A673 (cell line): ENCODE data around the gene ZSCAN1. TPM values are rescaled to one million over a fixed set of nuclear protein-coding genes. Genes with fewer than 3 reads are reported as not detected.

Experiments used
- BruUV-seq: library from RNA; stranded (reverse); fragments of 400-500 nt; replicated peaks from 2 replicates; lab custom pipeline; 2021; lab: Mats Ljungman, UMichigan
- CTCF ChIA-PET: fragments of 300-600 bp; sonication (Branson Sonifier 250); formaldehyde crosslinking; loops from one replicate; lab custom pipeline; 2022; ENCODE audit warnings: antibody characterized with exemption; lab: Charles Lee
- POLR2A ChIA-PET: fragments of 300-600 bp; sonication (Branson Sonifier 250); formaldehyde crosslinking; loops from one replicate; lab custom pipeline; 2022; ENCODE audit warnings: antibody characterized with exemption; ENCODE audit not compliant: low non-redundant PET; lab: Charles Lee
- DNase-seq: peaks from one replicate; pipeline ENCODE4 v3.0.0-alpha.2; 2015; ENCODE audit warnings: low spot score
- H3K27ac ChIP-seq: fragments of 200-600 bp; sonication (generic); 2 replicates; pipeline ENCODE4 v1.5.1; 2016; ENCODE audit warnings: mixed run types, low read depth, mild to moderate bottlenecking, mixed read lengths, antibody characterized with exemption, low read length; ENCODE audit not compliant: poor library complexity, severe bottlenecking
- H3K27me3 ChIP-seq: fragments of 200-600 bp; sonication (generic); replicated peaks from 2 replicates; pipeline ENCODE4 v1.6.1; 2017; ENCODE audit warnings: mixed run types, low read depth, mild to moderate bottlenecking, mixed read lengths, antibody characterized with exemption, low read length; ENCODE audit not compliant: insufficient read depth, poor library complexity
- H3K36me3 ChIP-seq: fragments of 200-600 bp; sonication (generic); 2 replicates; pipeline ENCODE4 v1.6.1; 2016; ENCODE audit warnings: mixed run types, mild to moderate bottlenecking, mixed read lengths, antibody characterized with exemption, low read length; ENCODE audit not compliant: insufficient read depth, poor library complexity, severe bottlenecking
- H3K4me1 ChIP-seq: fragments of 200-600 bp; sonication (generic); 2 replicates; pipeline ENCODE4 v1.6.1; 2017; ENCODE audit warnings: mixed run types, mild to moderate bottlenecking, mixed read lengths, antibody characterized with exemption, low read length; ENCODE audit not compliant: insufficient read depth, poor library complexity, severe bottlenecking
- H3K4me3 ChIP-seq: fragments of 200-600 bp; sonication (generic); 2 replicates; pipeline ENCODE4 v1.5.1; 2016; ENCODE audit warnings: low read depth, mixed run types, mild to moderate bottlenecking, mixed read lengths, low read length; ENCODE audit not compliant: poor library complexity, severe bottlenecking
- H3K9me3 ChIP-seq: fragments of 200-600 bp; sonication (generic); 2 replicates; pipeline ENCODE4 v1.6.1; 2016; ENCODE audit warnings: mixed run types, low read depth, mild to moderate bottlenecking, mixed read lengths, antibody characterized with exemption, low read length; ENCODE audit not compliant: poor library complexity, severe bottlenecking
- EZH2 ChIP-seq: fragments of 200-600 bp; sonication (generic); IDR thresholded peaks from 2 replicates; pipeline ENCODE4 v1.6.1; 2017; ENCODE audit warnings: borderline replicate concordance, low read depth, mild to moderate bottlenecking, mixed read lengths, antibody characterized with exemption, low read length; ENCODE audit not compliant: poor library complexity, severe bottlenecking
- intact Hi-C: fragments of 100-400 bp; cut with micrococcal nuclease; formaldehyde crosslinking; loops from one replicate; pipeline ENCODE4 v1.10.0; 2022; ENCODE audit not compliant: unreplicated experiment
- total RNA-seq: library from RNA; stranded (reverse); gene quantifications from 2 replicates; pipeline ENCODE4 v1.2.3, GENCODE V29; 2021
- TF ChIP-seq, protein P1 (sequence below): fragments of 300-800, 200-600 bp; sonication (generic); conservative IDR thresholded peaks from 2 replicates; pipeline ENCODE4 v1.5.1; 2017; ENCODE audit warnings: low read depth, mild to moderate bottlenecking, antibody characterized with exemption, low read length, moderate library complexity, mixed read lengths

ZSCAN1 gene
- total RNA-seq, 1 experiment from 2014 or later = 1.4 TPM

DNA sequence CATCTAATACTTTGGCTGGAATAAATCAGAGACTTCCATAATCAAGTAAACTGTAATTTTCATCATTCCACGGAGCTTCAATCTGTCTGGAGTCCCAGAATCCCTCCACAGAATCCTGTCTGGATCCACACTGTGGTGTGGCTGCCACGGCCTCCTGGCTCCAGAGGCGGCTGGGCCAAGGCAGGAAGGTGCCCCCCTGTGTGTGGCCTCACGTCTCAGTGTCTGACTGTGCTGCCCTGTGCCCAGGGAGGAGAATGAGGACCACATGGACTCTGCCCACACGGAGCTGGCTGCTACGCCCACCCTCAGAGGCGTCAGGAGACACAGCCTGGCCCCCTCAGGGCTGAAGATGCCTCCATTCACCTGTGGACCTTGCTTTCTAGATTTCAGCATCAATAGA is 13.0 kb downstream of the ZSCAN1 start:
- H3K4me1 ChIP-seq = no peaks in the 10 kb centered on the region
- H3K27ac ChIP-seq = no peak overlapping the region
- TF ChIP-seq, protein P1, sequence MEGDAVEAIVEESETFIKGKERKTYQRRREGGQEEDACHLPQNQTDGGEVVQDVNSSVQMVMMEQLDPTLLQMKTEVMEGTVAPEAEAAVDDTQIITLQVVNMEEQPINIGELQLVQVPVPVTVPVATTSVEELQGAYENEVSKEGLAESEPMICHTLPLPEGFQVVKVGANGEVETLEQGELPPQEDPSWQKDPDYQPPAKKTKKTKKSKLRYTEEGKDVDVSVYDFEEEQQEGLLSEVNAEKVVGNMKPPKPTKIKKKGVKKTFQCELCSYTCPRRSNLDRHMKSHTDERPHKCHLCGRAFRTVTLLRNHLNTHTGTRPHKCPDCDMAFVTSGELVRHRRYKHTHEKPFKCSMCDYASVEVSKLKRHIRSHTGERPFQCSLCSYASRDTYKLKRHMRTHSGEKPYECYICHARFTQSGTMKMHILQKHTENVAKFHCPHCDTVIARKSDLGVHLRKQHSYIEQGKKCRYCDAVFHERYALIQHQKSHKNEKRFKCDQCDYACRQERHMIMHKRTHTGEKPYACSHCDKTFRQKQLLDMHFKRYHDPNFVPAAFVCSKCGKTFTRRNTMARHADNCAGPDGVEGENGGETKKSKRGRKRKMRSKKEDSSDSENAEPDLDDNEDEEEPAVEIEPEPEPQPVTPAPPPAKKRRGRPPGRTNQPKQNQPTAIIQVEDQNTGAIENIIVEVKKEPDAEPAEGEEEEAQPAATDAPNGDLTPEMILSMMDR = no peak
- TF ChIP-seq EZH2 = no peak
- ChIA-PET POLR2A (no interaction called here), CTCF (no interaction called here)
- H3K4me3 ChIP-seq = no peak overlapping the region
- H3K9me3 ChIP-seq = peaks cover 15% of the 10 kb centered on the region
- no TSS peak for BruUV-seq
- no peak for DNase-seq
- intact Hi-C loops = no loop called here
- no peaks in the 10 kb centered on the region for H3K27me3 ChIP-seq
- H3K36me3 ChIP-seq = no peaks in the 10 kb centered on the region

DNA sequence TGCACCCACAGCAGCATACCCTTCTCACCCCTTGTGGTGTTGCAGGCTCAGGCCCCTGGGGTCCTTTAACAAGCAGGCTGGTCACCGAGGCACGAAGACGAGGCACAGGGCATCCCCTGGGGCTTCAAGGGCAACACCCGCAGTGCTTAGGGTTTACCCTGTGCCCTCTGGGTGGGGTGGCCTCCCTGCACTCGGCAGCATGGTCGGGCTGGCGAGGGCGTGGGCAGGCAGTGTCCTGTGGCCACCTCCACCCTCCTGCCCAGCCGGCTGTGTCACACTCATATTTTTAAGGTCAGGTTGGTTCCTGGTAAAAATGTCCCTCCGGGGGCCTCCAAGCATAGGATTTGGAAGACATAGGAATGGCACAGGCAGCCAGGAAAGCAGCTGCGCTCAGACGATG is 13.8 kb downstream of the ZSCAN1 start:
- POLR2A ChIA-PET = no interaction called here
- DNase-seq = no peak
- intact Hi-C loops = no loop called here
- TF ChIP-seq, protein P1 = no peak
- no peak for TF ChIP-seq EZH2
- CTCF ChIA-PET = no interaction called here
- Histone ChIP-seq H3K4me1 (no peaks in the 10 kb centered on the region), H3K27ac (no peak overlapping the region), H3K9me3 (peaks cover 12% of the 10 kb centered on the region), H3K36me3 (no peaks in the 10 kb centered on the region), H3K27me3 (no peaks in the 10 kb centered on the region), H3K4me3 (no peak overlapping the region)
- no TSS peak for BruUV-seq

DNA sequence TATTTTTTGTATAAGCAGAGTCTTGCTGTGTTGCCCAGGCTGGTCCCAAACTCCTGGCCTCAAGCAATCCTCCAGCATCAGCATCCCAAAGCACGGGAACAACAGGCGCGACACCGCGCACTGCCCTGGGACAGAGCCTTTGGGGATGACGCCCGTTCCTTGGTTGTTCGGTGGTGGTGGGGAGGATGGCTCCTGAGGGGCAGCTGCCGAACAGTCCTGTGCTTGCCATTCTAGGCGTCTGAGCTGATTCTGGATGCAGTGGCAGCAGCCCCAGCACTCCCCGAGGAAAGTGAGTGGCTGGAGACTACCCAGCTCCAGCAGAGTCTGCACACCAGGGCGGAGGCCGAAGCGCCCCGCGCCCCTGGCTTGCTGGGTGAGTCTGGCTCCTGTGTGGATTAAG is 18.4 kb downstream of the ZSCAN1 start:
- H3K27me3 ChIP-seq = no peaks in the 10 kb centered on the region
- POLR2A ChIA-PET = no interaction called here

More for the DNA sequence above, 18.4 kb downstream of the ZSCAN1 start:
- CTCF ChIA-PET = no interaction called here
- no peak for DNase-seq
- TF ChIP-seq, protein P1 = no peak
- TF ChIP-seq EZH2 = no peak
- Histone ChIP-seq H3K9me3 (peaks cover 14% of the 10 kb centered on the region), H3K4me3 (no peak overlapping the region), H3K36me3 (no peaks in the 10 kb centered on the region), H3K27ac (no peak overlapping the region), H3K4me1 (no peaks in the 10 kb centered on the region)
- BruUV-seq = no TSS peak
- intact Hi-C loops = no loop called here
